Astrocyte (in vitro differentiated cells and primary cell): ENCODE measurements around the gene KCTD19.

Source experiments
- CTCF ChIP-seq: IDR thresholded peaks from 2 replicates; pipeline ENCODE4 v1.5.1; 2011; ENCODE audit warnings: low read depth, mild to moderate bottlenecking, inconsistent platforms, low read length, moderate library complexity; ENCODE audit not compliant: insufficient read depth
- EZH2 ChIP-seq: IDR thresholded peaks from 2 replicates; pipeline ENCODE4 v1.6.1; 2012; ENCODE audit warnings: mild to moderate bottlenecking, low read length, inconsistent platforms; ENCODE audit not compliant: insufficient read depth

- no peak for TF ChIP-seq CTCF
- TF ChIP-seq EZH2: no peak
Observed at GRCh38 chr16:67345401-67345800, 18.9 kb upstream of the KCTD19 start.
